HG02840 (cell line): ENCODE data around the gene EPHA6.
"Not testable (repeated sequence)": the region's sequence is repeated elsewhere in the genome, so short reads cannot be mapped to it uniquely, and the experiment has no call there.

Experiments used
- ATAC-seq: cut with Tn5 transposase; IDR thresholded peaks from one replicate; pipeline ENCODE4 v1.9.1; 2021; ENCODE audit warnings: mild to moderate bottlenecking, moderate library complexity, moderate number of reproducible peaks; ENCODE audit not compliant: unreplicated experiment, low FRiP score

Gene EPHA6

DNA sequence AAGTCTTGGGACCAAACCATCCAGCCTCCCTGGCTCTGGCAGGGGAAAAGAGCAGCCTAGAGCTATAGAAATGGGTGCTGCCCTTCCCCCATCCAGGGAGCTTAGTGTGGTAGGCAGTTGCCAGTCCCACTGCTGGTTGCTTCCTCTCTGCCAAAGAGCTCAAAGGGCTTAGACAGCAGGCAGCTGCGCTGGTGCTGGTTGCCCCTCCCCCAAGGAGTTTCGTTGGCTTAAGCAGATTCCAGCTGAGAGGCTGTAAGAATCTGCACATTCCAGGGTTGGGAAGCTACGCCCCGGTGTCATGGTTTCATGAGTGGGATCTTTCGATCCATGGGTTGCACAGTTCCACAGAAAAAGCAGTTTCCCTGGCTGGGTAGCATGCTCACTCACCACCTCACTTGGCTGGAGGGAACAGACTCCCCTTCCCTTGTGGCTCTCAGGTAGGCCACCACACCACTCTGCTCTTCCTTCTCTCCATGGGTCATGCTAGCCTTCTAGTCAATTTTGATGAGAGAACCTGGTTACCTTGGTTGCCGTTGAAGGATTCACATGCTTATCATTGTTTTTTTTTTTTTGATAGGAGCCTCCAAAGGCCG is 195.1 kb downstream of the EPHA6 start:
- ATAC-seq: no peak

DNA sequence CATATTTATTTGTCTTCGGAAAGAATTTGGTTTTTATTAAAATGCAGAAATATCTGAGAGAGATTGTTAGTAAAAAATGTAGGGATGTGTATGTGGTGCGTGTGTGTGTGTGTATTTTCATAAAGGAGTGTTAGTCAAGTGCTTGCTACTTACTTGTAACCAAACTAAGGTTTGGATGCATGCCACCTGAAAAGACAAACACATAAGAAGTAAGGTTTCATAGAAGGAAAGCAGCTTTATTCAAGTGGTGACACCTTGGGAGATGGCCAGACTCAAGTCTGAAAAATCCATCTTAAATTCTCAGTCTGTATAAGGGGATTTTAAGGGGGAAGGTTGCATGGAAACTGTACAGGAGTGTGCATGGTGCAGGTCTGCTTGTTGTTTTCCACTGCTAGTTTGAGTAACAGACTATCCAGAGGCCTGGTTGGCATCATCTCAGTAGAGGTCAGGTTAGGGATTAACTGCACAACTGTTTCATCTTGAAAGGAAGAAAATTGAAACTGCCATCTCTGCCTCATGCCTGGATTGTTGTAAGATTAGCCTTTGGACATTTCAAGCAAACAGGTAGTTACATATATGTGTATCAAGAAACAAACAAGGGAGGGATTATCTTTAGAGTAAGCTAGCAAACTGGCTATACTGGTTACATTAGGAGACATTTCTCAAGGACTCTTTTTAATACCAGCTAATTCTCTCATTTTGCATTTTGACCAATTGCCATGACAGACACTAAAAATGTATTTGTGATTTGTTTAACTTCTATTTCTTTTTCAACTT is 196.7 kb downstream of the EPHA6 start:
- no peak for ATAC-seq

DNA sequence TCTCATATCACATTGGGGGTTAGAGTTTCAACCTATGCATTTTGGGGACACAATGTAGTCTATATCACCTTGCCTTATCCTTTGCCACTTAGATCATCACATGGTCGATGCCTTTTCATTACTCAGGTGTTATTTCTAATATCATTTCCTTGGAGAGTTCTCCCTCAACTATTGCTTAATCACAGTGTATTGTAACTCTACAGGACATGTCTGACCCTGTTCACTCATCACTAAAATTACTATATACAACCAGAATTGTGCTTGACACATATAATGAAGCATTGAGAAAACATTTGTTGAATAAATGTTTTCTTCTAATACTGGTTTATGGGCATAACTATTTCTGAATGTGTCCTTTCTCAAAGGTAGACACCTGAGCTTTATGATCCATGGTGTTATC is 207.4 kb downstream of the EPHA6 start:
- no peak for ATAC-seq

DNA sequence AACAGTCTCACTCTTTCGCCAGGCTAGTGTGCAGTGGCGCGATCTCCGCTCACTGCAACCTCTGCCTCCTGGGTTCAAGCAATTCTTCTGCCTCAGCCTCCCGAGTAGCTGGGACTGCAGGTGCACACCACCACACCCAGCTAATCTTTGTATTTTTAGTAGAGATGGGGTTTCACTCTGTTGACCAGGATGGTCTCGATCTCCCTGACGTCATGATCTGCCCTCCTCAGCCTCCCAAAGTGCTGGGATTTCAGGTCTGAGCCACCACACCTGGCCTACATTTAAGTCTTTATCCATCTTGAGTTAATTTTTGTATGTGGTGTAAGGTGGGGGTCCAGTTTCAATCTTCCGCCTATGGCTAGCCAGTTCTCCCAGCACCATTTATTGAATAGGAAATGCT is 211.2 kb downstream of the EPHA6 start:
- ATAC-seq: not testable (repeated sequence)

DNA sequence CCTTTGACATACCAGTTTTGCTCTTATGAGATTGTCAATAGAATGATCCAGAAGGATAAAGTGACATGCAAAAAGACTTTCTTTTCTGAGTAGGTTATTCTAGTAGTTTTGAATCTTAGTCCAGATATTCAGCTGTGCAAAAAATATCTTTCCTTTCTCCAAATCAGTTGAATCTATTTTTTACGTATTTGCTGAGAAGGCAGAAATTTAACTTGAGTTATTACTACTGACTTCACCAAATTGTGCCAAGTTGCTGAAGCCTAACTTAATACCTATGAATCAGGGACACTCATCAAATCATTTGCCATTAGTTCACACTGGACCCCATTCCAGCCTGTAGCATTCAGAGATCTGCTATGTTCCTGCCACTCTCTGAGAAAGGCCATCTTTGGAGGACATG is 215.6 kb downstream of the EPHA6 start:
- no peak for ATAC-seq

DNA sequence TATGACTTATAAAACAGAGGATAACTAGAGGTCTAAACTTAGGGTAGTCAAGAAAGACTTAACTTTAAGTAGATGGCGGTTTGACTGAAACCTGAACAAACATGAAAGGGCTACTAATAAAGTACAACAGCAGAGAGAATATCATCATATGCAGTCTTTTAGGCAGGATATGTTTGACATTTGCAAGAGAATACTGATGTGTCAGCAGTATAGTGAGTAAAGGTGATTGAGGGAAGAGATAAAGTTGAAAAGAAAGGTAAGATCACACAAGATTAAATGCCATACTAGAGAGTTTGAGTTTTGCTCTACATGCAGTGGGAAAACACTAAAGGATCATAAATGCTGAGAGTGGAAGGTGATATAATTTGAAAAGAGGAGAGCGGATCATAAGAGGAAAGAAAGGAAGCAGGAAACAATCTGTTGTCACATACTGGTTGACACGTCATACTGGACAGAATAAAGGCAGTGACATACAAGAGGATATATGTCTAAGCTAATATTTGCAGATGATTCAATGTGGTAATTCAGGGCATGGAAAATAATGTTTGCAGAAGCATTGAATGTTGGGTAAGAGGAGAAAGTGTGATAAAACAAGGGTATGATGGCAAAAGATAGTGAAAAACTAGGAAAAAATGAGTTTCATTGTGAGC is 223.0 kb downstream of the EPHA6 start:
- ATAC-seq: no peak

DNA sequence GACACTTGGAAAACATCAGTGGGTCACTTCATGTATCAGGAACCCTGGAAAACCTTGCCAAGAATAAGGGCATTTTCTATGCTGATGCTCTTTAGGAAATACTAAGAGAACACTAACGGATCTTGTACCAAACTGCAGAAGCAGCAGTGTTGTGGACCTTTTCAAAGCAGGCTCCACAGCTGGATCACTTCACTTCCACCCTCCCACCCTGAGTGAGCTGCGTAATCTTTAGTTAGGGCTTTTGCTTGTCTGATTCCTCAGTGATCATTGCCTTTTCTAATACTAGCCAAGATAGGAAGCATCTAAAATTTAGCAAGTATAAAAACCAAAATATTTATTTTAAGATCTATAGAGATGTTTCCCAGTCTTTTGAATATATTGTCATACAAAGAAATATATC is 229.0 kb downstream of the EPHA6 start:
- no peak for ATAC-seq

DNA sequence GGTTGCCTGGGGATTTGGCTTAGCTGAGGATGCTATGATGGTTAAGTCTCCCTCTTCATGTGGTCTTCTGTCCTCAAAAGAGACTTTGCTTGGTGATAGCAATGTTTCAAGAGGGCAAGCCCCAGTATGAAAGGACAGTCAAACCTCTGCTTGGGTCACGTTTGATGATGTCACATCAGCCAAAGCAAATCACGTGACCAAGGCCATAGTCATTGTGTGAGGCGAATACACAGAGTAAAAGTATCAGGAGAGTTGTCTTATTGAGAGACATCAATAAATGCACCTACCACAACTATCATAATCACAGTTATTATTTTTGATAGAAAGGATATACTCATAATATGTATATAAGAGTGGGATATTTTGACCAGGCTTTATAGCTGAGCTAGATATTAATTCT is 243.0 kb downstream of the EPHA6 start:
- ATAC-seq: no peak

DNA sequence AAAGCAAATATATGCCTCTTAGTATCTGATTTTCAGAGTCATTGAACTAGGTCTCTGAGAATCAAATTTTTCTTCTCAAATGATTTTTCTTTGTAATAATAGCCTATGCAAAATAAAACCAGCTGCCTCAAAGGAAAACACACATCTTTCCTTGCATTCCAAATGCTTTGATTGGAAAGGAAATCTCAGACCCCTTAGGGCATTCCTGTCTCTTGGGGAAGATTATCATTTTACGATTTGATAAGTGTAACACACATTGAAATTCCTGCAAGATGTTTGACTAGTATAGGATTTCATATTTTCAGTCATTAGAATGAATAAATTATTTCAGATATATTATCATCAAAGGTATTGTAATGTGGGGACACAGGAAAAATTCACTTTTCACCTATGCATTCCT is 244.8 kb downstream of the EPHA6 start:
- no peak for ATAC-seq

DNA sequence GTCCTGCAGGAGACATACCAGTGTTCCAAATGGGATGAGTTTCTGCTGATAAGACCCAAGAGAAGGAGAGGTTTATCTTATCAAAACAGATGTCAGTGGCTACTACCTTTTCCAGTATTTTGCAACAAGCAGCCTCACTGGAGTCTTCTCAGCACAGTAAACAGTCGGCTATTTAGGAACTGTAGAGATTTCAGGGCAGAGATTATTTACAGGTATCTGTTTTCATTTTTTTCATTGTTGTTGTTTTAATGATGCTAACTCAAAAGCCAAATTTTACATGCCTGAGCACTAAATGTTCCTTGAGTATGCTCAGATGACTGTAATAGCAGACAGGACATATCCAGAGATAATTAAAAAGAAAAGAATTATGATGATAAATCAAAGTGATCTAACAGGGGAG is 252.1 kb downstream of the EPHA6 start:
- ATAC-seq: no peak

DNA sequence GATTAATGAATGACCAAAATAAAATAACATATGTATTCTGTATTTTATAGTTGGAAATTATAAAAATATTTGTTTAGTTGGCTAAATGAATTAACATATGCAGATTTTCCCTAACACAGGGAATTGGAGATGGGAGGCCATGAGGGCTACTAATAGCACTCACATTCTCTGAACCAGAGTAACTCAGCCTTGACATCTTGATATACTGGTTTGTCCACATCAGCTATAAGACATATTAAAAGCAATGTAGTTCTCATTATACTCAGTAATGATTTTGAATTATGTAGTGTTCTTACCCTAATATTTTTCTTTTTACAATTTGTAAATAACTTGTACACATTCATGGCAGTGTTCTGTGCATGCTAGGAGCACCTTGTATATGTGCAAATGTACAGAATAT is 255.9 kb downstream of the EPHA6 start:
- no peak for ATAC-seq

DNA sequence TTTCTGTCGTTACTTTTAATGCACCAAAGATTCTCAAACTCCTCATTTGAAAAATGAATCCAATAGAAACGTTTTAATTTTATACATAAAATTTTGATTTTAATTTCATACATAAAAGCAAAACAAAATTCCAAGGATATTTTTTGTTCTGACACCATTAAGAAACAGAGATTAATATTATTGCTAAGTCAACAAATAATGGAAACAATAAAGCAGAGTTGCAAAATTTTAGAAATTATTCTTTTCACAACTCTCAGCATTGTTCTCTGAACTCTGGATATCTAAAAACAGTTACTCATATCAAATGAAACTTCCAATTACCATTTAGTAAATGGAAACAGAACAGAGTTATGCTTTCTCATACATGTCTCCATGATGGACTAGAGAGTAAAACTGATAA is 260.2 kb downstream of the EPHA6 start:
- no peak for ATAC-seq

DNA sequence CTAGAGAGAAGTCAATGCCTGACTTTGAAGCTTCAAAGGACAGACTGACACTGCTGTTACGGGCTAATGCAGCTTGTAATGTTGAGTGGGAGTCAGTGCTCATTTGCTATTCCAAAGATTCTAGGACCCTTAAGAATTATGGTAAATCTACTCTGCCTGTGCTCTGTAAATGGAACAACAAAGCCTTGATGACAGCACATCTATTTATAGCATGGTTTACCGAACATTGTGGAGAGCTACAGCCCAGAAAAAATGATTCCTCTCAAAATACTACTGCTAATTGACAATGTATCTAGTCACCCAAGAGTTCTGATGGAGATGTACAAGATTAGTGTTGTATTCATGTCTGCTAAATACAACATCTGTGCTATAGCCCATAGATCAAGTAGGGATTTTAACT is 262.3 kb downstream of the EPHA6 start:
- no peak for ATAC-seq

DNA sequence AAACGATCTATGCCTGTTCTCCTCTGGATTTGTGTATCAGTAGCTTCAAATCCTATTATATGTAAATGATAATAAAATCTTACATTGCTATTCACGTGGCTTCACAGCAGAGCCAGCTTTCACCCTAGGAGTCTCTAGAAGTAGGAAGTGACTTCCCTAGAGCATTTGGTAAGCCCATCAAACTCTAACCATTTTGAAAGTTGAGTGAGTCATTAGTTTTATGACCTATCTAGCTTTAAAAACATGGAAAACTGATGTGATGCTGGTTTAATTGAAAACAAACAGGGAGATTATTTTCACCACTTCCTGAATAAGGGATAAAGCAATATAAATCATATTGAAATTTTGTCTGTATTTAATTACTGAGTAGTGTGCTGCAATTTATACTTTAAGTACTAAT is 275.2 kb downstream of the EPHA6 start:
- ATAC-seq: no peak

DNA sequence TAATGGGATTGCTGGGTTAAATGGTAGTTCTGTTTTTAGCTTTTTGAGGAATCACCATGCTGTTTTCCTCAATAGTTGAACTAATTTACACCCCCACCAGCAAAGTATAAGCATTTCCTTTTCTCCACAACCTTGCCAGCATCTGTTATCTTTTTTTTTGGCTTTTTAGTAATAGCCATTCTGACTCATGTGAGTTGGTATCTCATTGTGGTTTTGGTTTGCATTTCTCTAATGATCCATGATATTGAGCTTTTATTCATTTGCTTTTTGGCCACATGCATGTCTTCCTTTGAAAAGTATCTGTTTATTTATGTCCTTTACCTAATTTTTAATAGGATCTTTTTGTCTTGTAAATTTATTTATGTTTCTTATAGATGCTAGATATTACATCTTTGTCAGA is 288.2 kb downstream of the EPHA6 start:
- no peak for ATAC-seq

DNA sequence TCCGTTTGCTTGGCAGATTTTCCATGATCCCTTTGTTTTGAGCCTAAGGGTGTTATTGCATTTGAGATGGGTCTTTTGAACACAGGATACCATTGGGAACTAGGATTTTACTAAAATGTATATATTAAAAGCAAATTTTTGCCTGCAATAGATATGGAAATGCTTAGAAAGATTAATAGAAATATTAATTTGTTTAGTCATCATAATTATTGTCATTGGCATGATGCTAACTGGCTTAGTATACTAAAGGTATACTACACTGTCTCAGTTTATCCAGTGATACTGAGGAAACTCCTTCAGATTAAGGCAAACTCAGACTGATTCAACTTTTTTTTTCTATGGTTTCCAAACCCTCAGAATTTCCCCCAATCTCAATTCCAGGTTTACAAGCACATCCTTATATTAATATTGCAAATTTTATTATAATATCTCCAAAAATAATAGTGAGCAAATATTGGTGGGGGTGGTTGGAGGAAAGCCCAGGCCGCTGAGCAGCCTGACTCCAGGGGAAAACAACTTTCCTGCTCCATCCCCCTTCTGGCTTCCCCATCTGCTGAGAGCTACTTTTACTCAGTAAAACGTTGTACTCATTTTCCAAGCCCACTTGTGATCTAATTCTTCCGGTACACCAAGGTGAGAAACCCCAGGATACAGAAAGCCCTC is 291.7 kb downstream of the EPHA6 start:
- ATAC-seq: no peak

DNA sequence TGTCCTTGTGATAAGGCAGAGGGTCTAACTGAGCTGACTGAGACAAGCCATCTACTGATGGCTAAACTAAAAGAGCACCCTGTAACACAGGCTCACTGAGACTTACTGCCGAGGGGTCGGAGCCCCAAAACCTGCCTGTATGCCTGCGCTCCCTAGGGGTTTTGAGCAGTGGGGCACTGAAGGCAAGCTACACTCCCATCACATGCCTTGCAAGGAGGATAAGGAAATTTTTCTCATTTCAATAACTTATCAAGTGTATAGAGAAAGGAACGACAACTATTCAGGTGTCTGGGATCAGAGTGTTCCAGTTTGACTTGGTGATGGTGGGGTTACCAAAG is 292.2 kb downstream of the EPHA6 start:
- no peak for ATAC-seq

DNA sequence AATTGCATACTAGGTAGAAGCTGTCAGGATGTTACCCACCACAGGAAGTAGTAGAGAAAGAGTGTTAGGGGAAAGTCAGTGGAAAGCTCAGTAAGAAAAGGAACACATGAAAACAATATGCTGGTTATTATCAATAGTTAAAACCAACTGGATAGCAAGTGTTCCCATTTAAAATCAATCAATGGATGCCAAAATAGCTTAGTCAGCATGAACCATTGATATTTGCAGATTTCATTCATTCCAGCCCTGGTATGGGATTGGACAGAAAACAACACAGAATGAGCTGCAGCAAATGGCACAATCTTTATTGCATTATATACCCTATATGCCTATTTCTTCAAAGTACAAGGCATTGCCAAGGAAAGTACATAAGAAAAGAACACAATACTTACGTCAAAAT is 293.7 kb downstream of the EPHA6 start:
- ATAC-seq: no peak

DNA sequence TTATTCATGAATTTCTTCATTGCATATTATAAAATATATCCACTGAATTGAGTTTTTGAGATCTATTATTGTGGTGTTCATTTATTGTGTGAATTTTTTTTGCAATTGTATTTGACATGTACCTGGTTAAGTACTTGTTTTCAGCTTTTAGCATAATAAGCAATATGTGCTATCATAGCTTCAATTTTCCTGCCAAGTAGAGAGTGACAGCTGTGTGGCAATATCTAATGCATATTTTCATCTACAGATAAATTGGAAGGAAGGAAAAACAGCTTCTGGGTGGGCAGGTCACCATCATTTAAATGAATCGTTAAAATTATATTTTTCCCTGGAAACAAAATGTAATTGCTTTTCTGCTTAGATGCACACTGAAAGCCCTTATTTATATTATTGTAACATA is 296.9 kb downstream of the EPHA6 start:
- no peak for ATAC-seq

DNA sequence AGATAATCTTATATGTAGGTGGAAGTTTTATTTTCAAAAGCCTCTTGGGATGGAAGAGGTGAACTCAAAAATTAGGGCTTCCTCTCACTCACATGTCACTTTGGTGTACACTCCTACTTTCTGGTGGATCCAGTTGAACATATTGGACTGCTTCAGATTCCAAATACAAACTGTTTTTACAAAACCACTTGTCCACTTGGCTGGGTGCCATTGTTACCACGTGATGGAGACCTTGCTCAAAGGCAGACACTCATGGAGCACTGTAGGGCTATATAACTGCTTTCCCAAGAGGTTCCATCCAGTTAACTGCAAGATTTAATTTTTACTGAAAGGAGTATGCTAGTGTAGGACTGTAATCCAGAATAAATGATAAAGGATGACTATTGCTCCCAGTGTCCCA is 307.0 kb downstream of the EPHA6 start:
- ATAC-seq: no peak

DNA sequence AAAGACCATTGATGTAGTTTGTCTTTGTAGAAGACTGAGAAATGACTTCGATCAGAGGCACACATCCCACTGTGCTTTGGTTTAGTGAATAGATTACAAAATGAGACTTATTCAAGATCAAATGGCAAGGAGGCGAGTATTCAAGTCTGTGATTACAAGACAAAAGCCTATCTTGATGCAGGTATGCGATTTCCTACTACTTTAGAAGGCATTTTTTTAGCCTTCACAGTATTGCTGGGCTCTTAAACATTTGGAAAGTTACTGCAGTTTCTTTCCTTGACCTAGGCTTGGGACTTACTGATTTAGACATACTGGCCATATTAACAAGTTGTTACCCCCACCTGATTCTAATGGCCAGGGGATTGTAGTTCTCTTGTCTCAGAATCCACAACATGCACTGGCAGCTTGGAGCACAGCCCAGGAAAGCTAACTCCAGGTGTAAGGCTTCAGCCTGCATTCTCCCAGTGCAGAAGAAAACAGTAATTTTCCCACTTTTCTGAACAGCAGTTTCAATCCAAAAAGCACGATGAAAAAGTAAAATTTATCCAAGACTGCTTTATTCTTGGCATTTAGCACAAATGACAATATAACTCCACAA is 311.6 kb downstream of the EPHA6 start:
- no peak for ATAC-seq
